ENCODE data around the gene FRMD5.
A peak's percentile ranks its signal among the peaks of the same experiment; 100 is the strongest.
"Not testable (repeated sequence)": the region's sequence is repeated elsewhere in the genome, so short reads cannot be mapped to it uniquely, and the experiment has no call there.

The FRMD5 gene

GRCh38 chr15:44092221-44092620 is 102.8 kb downstream of the FRMD5 start:
- DNase-seq = no peak

- DNase-seq = no peak
These were observed 107.2 kb downstream of the FRMD5 start for GRCh38 chr15:44087578-44088465.

GRCh38 chr15:44084770-44085169 is 110.3 kb downstream of the FRMD5 start:
- DNase-seq = no peak

- no peak for DNase-seq
These were observed 110.9 kb downstream of the FRMD5 start for GRCh38 chr15:44084171-44084570.

- no peak for DNase-seq
These were observed 112.4 kb downstream of the FRMD5 start for GRCh38 chr15:44082558-44083157.

- DNase-seq = no peak
These were observed 113.8 kb downstream of the FRMD5 start for GRCh38 chr15:44081026-44082013.

GRCh38 chr15:44075535-44075934 is 119.5 kb downstream of the FRMD5 start:
- DNase-seq = no peak

GRCh38 chr15:44069489-44069888 is 125.6 kb downstream of the FRMD5 start:
- no peak for DNase-seq

- no peak for DNase-seq
These were observed 126.7 kb downstream of the FRMD5 start for GRCh38 chr15:44068347-44068746.

GRCh38 chr15:44066211-44066827 is 128.8 kb downstream of the FRMD5 start:
- DNase-seq = peak; percentile 2 to 36 (median 20)

GRCh38 chr15:44064706-44065105 is 130.4 kb downstream of the FRMD5 start:
- no peak for DNase-seq

GRCh38 chr15:44058126-44058525 is 136.9 kb downstream of the FRMD5 start:
- DNase-seq = no peak

GRCh38 chr15:44045661-44046060 is 149.4 kb downstream of the FRMD5 start:
- no peak for DNase-seq

GRCh38 chr15:44045217-44045616 is 149.9 kb downstream of the FRMD5 start:
- DNase-seq = no peak

GRCh38 chr15:44038755-44039191 is 156.3 kb downstream of the FRMD5 start:
- DNase-seq = no peak

GRCh38 chr15:44035781-44036699 is 159.0 kb downstream of the FRMD5 start:
- no peak for DNase-seq

GRCh38 chr15:44034933-44035624 is 160.0 kb downstream of the FRMD5 start:
- no peak for DNase-seq

- no peak for DNase-seq
These were observed 160.7 kb downstream of the FRMD5 start for GRCh38 chr15:44034334-44034733.

GRCh38 chr15:44033894-44034293 is 161.2 kb downstream of the FRMD5 start:
- DNase-seq = no peak

GRCh38 chr15:44032820-44033219 is 162.3 kb downstream of the FRMD5 start:
- not testable (repeated sequence) for DNase-seq
